Mesenchymal stem cell (in vitro differentiated cells and primary cell): ENCODE data around the gene KCNIP4.

Source experiments
- DNase-seq: peaks from one replicate; pipeline ENCODE4 v3.0.0-alpha.2; 2013
- H2AFZ ChIP-seq: one replicate; pipeline ENCODE4 v1.6.1; 2013; ENCODE audit warnings: low read depth, mild to moderate bottlenecking, control low read depth, inconsistent platforms, low read length, moderate library complexity
- H2AK5ac ChIP-seq: 2 replicates; pipeline ENCODE4 v1.6.1; 2013; ENCODE audit warnings: low read length, moderate library complexity, mild to moderate bottlenecking, inconsistent platforms; ENCODE audit not compliant: severe bottlenecking
- H2BK120ac ChIP-seq: one replicate; pipeline ENCODE4 v1.6.1; 2013; ENCODE audit warnings: low read depth, mild to moderate bottlenecking, inconsistent platforms, low read length, moderate library complexity
- H2BK12ac ChIP-seq, 2 experiments: one replicate each; pipeline ENCODE4 v1.6.1; 2013; ENCODE audit warnings: inconsistent platforms in 2 of 2, low read length in 2 of 2, mild to moderate bottlenecking in 2 of 2, moderate library complexity in 2 of 2, control low read depth in 1 of 2
- H2BK15ac ChIP-seq: one replicate; pipeline ENCODE4 v1.6.1; 2013; ENCODE audit warnings: mild to moderate bottlenecking, low read depth, inconsistent platforms; ENCODE audit not compliant: poor library complexity, severe bottlenecking
- H2BK5ac ChIP-seq: 2 replicates; pipeline ENCODE4 v1.6.1; 2013; ENCODE audit warnings: low read depth, mild to moderate bottlenecking, low read length, control low read depth, inconsistent platforms; ENCODE audit not compliant: poor library complexity, severe bottlenecking
- H3K14ac ChIP-seq, 2 experiments: one replicate each; pipeline ENCODE4 v1.6.1; 2013; ENCODE audit warnings: inconsistent platforms in 2 of 2, low read length in 2 of 2, control low read depth in 1 of 2, mild to moderate bottlenecking in 1 of 2, moderate library complexity in 1 of 2
- H3K18ac ChIP-seq, 2 experiments: one replicate each; pipeline ENCODE4 v1.6.1; 2013; ENCODE audit warnings: inconsistent platforms in 2 of 2, low read length in 2 of 2, control low read depth in 1 of 2, low read depth in 1 of 2, mild to moderate bottlenecking in 1 of 2
- H3K23ac ChIP-seq, 2 experiments: one replicate each; pipeline ENCODE4 v1.6.1; 2013; ENCODE audit warnings: inconsistent platforms in 2 of 2, low read length in 2 of 2, mild to moderate bottlenecking in 2 of 2, moderate library complexity in 2 of 2, control low read depth in 1 of 2
- H3K27ac ChIP-seq: 2 replicates; pipeline ENCODE4 v1.5.1; 2013; ENCODE audit warnings: mild to moderate bottlenecking, moderate library complexity, low read length, control low read depth, inconsistent platforms; ENCODE audit not compliant: poor library complexity, severe bottlenecking
- H3K27me3 ChIP-seq, 2 experiments: 2 replicates each; pipeline versions ENCODE4 v1.6.1 to v1.7.0; 2013; ENCODE audit warnings: low read length in 2 of 2, mild to moderate bottlenecking in 2 of 2, moderate library complexity in 2 of 2, control low read depth in 1 of 2, inconsistent platforms in 1 of 2; ENCODE audit not compliant: control insufficient read depth in 1 of 2, insufficient read depth in 1 of 2
- H3K36me3 ChIP-seq, 2 experiments: 2 replicates each; pipeline versions ENCODE4 v1.6.1 to v1.7.0; 2013; ENCODE audit warnings: low read length in 2 of 2, control low read depth in 1 of 2, inconsistent platforms in 1 of 2, low read depth in 1 of 2, mild to moderate bottlenecking in 1 of 2; ENCODE audit not compliant: insufficient read depth in 2 of 2, control insufficient read depth in 1 of 2
- H3K4ac ChIP-seq, 2 experiments: one replicate each; pipeline ENCODE4 v1.6.1; 2013; ENCODE audit warnings: inconsistent platforms in 2 of 2, low read length in 2 of 2, mild to moderate bottlenecking in 2 of 2, moderate library complexity in 2 of 2, control low read depth in 1 of 2, low read depth in 1 of 2
- H3K4me1 ChIP-seq: 2 replicates; pipeline ENCODE4 v1.6.1; 2013; ENCODE audit warnings: low read depth, low read length, control low read depth; ENCODE audit not compliant: control insufficient read depth, insufficient read depth
- H3K4me2 ChIP-seq: 2 replicates; pipeline ENCODE4 v1.6.1; 2013; ENCODE audit warnings: low read length, mild to moderate bottlenecking, inconsistent platforms; ENCODE audit not compliant: poor library complexity, severe bottlenecking
- H3K4me3 ChIP-seq, 2 experiments: 2 replicates each; pipeline versions ENCODE4 v1.5.1 to v1.7.0; 2013; ENCODE audit warnings: low read length in 2 of 2, mild to moderate bottlenecking in 2 of 2, control low read depth in 1 of 2, low read depth in 1 of 2; ENCODE audit not compliant: insufficient read depth in 1 of 2
- H3K79me1 ChIP-seq: replicated peaks from 2 replicates; pipeline ENCODE4 v1.6.1; 2013; ENCODE audit warnings: mild to moderate bottlenecking, control low read depth, low read length, inconsistent platforms; ENCODE audit not compliant: poor library complexity, severe bottlenecking
- H3K9ac ChIP-seq: 2 replicates; pipeline ENCODE4 v1.7.0; 2013; ENCODE audit warnings: mild to moderate bottlenecking, low read length, moderate library complexity
- H3K9me3 ChIP-seq: 2 replicates; pipeline ENCODE4 v1.7.0; 2013; ENCODE audit warnings: mild to moderate bottlenecking, low read length; ENCODE audit not compliant: control insufficient read depth
- H4K8ac ChIP-seq: one replicate; pipeline ENCODE4 v1.6.1; 2013; ENCODE audit warnings: inconsistent platforms, mild to moderate bottlenecking, low read length, moderate library complexity
- H4K91ac ChIP-seq: one replicate; pipeline ENCODE4 v1.6.1; 2013; ENCODE audit warnings: mild to moderate bottlenecking, low read length, inconsistent platforms
- WGBS: methylation state at CpG from one replicate; pipeline ENCODE4 v1.1.7; 2013; ENCODE audit warnings: mixed read lengths; 5-methylcytosine and 5-hydroxymethylcytosine counted together

Gene KCNIP4

GRCh38 chr4:21757248-21757647, 191.3 kb downstream of the KCNIP4 start:
- Histone ChIP-seq H3K14ac (no peak overlapping the region), H3K4me3 (no peak overlapping the region), H3K18ac (no peak overlapping the region), H3K79me1 (no peaks in the 10 kb centered on the region), H2AK5ac (no peak overlapping the region), H2AFZ (no peak overlapping the region), H2BK12ac (no peak overlapping the region), H4K91ac (no peak overlapping the region), H3K9ac (no peak overlapping the region), H3K23ac (no peak overlapping the region), H3K4me2 (no peak overlapping the region), H3K4me1 (peaks cover 5% of the 10 kb centered on the region), H3K4ac (no peak overlapping the region), H2BK15ac (no peak overlapping the region), H3K27ac (no peak overlapping the region), H3K27me3 (no peaks in the 10 kb centered on the region), H3K36me3 (no peaks in the 10 kb centered on the region), H2BK5ac (no peak overlapping the region), H4K8ac (no peak overlapping the region), H3K9me3 (no peaks in the 10 kb centered on the region), H2BK120ac (no peak overlapping the region)
- DNase-seq, result no peak
- no CpG with 5 or more reads among the region's 2 CpGs for WGBS

- H3K18ac ChIP-seq, result no peak overlapping the region
- no peak overlapping the region for H3K23ac ChIP-seq
- no peaks in the 10 kb centered on the region for H3K27me3 ChIP-seq
- H4K91ac ChIP-seq, result no peak overlapping the region
- H4K8ac ChIP-seq, result no peak overlapping the region
- no peak overlapping the region for H2AK5ac ChIP-seq
- H3K36me3 ChIP-seq, result no peaks in the 10 kb centered on the region
- peak overlapping the region in 1 of 2 experiments; percentile 30 for H3K4ac ChIP-seq
- no peak overlapping the region for H2AFZ ChIP-seq
- peaks cover 5% of the 10 kb centered on the region for H3K4me1 ChIP-seq
- H3K79me1 ChIP-seq, result no peaks in the 10 kb centered on the region
- no peaks in the 10 kb centered on the region for H3K9me3 ChIP-seq
- no peak overlapping the region for H2BK15ac ChIP-seq
- 91% methylated on average over 3 of the region's 3 CpGs for WGBS
- no peak overlapping the region for H2BK5ac ChIP-seq
- H2BK120ac ChIP-seq, result no peak overlapping the region
- peak; percentile 21 for DNase-seq
- H3K27ac ChIP-seq, result peak overlapping the region; percentile 19
- no peak overlapping the region for H3K9ac ChIP-seq
- H3K4me2 ChIP-seq, result no peak overlapping the region
- H2BK12ac ChIP-seq, result no peak overlapping the region
- H3K4me3 ChIP-seq, result no peak overlapping the region
- no peak overlapping the region for H3K14ac ChIP-seq
These were observed 195.3 kb downstream of the KCNIP4 start for GRCh38 chr4:21753084-21753760.

GRCh38 chr4:21752616-21753015, 196.0 kb downstream of the KCNIP4 start:
- no peak overlapping the region for H3K9ac ChIP-seq
- no peaks in the 10 kb centered on the region for H3K79me1 ChIP-seq
- H3K14ac ChIP-seq, result no peak overlapping the region
- no peaks in the 10 kb centered on the region for H3K27me3 ChIP-seq
- peak overlapping the region; percentile 19 for H3K27ac ChIP-seq
- no peak overlapping the region for H2BK12ac ChIP-seq
- H3K4me3 ChIP-seq, result no peak overlapping the region
- H2BK120ac ChIP-seq, result no peak overlapping the region
- no peak overlapping the region for H3K4ac ChIP-seq
- H4K8ac ChIP-seq, result no peak overlapping the region
- H3K18ac ChIP-seq, result no peak overlapping the region
- no peak overlapping the region for H3K23ac ChIP-seq
- H4K91ac ChIP-seq, result no peak overlapping the region
- DNase-seq, result no peak
- H3K4me2 ChIP-seq, result no peak overlapping the region
- no peak overlapping the region for H2BK15ac ChIP-seq
- H3K4me1 ChIP-seq, result peaks cover 5% of the 10 kb centered on the region
- no peak overlapping the region for H2AK5ac ChIP-seq
- no peaks in the 10 kb centered on the region for H3K36me3 ChIP-seq
- H2BK5ac ChIP-seq, result no peak overlapping the region
- H2AFZ ChIP-seq, result no peak overlapping the region
- no peaks in the 10 kb centered on the region for H3K9me3 ChIP-seq

- H3K27ac ChIP-seq, result no peak overlapping the region
- WGBS, result 91% methylated on average over 2 of the region's 3 CpGs
- no peak overlapping the region for H3K23ac ChIP-seq
- H2BK12ac ChIP-seq, result no peak overlapping the region
- no peak overlapping the region for H4K91ac ChIP-seq
- H3K4me3 ChIP-seq, result no peak overlapping the region
- H3K36me3 ChIP-seq, result no peaks in the 10 kb centered on the region
- H3K4me1 ChIP-seq, result peaks cover 5% of the 10 kb centered on the region
- no peaks in the 10 kb centered on the region for H3K9me3 ChIP-seq
- H3K4me2 ChIP-seq, result no peak overlapping the region
- no peaks in the 10 kb centered on the region for H3K79me1 ChIP-seq
- no peak overlapping the region for H2BK15ac ChIP-seq
- DNase-seq, result no peak
- H3K27me3 ChIP-seq, result no peaks in the 10 kb centered on the region
- H2AK5ac ChIP-seq, result no peak overlapping the region
- H2AFZ ChIP-seq, result no peak overlapping the region
- H2BK120ac ChIP-seq, result no peak overlapping the region
- H3K18ac ChIP-seq, result no peak overlapping the region
- no peak overlapping the region for H3K14ac ChIP-seq
- H3K4ac ChIP-seq, result no peak overlapping the region
- H2BK5ac ChIP-seq, result no peak overlapping the region
- H4K8ac ChIP-seq, result no peak overlapping the region
- no peak overlapping the region for H3K9ac ChIP-seq
These were observed 198.6 kb downstream of the KCNIP4 start for GRCh38 chr4:21749924-21750323.
